HEK293T (cell line): Measurements from ENCODE around the gene PIP5K1B.

Experiments
- CTCF ChIA-PET: fragments of 350-600 bp; formaldehyde crosslinking; extraction: SDS; loops from one replicate; lab custom pipeline; 2021; ENCODE audit warnings: antibody characterized with exemption, inconsistent platforms; lab: Yijun Ruan, JAX
- POLR2A ChIA-PET: fragments of 350-600 bp; formaldehyde crosslinking; extraction: SDS; loops from one replicate; lab custom pipeline; 2020; ENCODE audit warnings: antibody characterized with exemption, inconsistent platforms; lab: Yijun Ruan, JAX
- DNase-seq: peaks from one replicate; pipeline ENCODE4 v3.0.0; 2012; ENCODE audit warnings: mixed read lengths; ENCODE audit errors: extremely low spot score
- ARNT ChIP-seq: fragments of 450-650 bp; IDR thresholded peaks from 2 replicates; pipeline ENCODE4 v1.6.1; 2017; ENCODE audit warnings: mild to moderate bottlenecking
- BHLHE40 ChIP-seq: fragments of 450-650 bp; IDR thresholded peaks from 2 replicates; pipeline ENCODE4 v1.6.1; 2016; ENCODE audit warnings: mild to moderate bottlenecking, moderate library complexity, borderline replicate concordance
- CTBP1 ChIP-seq: fragments of 450-650 bp; IDR thresholded peaks from 2 replicates; pipeline ENCODE4 v1.6.1; 2016; ENCODE audit warnings: borderline replicate concordance
- ELF4 ChIP-seq: fragments of 450-650 bp; IDR thresholded peaks from 2 replicates; pipeline ENCODE4 v1.6.1; 2017; ENCODE audit warnings: antibody characterized with exemption
- FOXA1 ChIP-seq: fragments of 450-650 bp; IDR thresholded peaks from 2 replicates; pipeline ENCODE4 v1.6.1; 2016; ENCODE audit warnings: mild to moderate bottlenecking
- FOXK2 ChIP-seq: fragments of 450-650 bp; IDR thresholded peaks from 2 replicates; pipeline ENCODE4 v1.6.1; 2016; ENCODE audit warnings: mild to moderate bottlenecking
- FOXM1 ChIP-seq: fragments of 450-650 bp; IDR thresholded peaks from 2 replicates; pipeline ENCODE4 v1.6.1; 2017; ENCODE audit warnings: mild to moderate bottlenecking, borderline replicate concordance
- HDGF ChIP-seq: fragments of 450-650 bp; IDR thresholded peaks from 2 replicates; pipeline ENCODE4 v1.6.1; 2017; ENCODE audit warnings: antibody characterized with exemption, borderline replicate concordance
- L3MBTL2 ChIP-seq: fragments of 450-650 bp; conservative IDR thresholded peaks from 2 replicates; pipeline ENCODE4 v1.6.1; 2016; ENCODE audit warnings: mild to moderate bottlenecking
- LEF1 ChIP-seq: fragments of 450-650 bp; IDR thresholded peaks from 2 replicates; pipeline ENCODE4 v1.6.1; 2017; ENCODE audit warnings: mild to moderate bottlenecking, borderline replicate concordance
- NFRKB ChIP-seq: fragments of 450-650 bp; IDR thresholded peaks from 2 replicates; pipeline ENCODE4 v1.6.1; 2016; ENCODE audit warnings: mild to moderate bottlenecking, moderate library complexity
- PKNOX1 ChIP-seq: fragments of 450-650 bp; IDR thresholded peaks from 2 replicates; pipeline ENCODE4 v1.6.1; 2016
- SP1 ChIP-seq: fragments of 450-650 bp; IDR thresholded peaks from 2 replicates; pipeline ENCODE4 v1.6.1; 2017
- SUZ12 ChIP-seq: fragments of 450-650 bp; IDR thresholded peaks from 2 replicates; pipeline ENCODE4 v1.6.1; 2016; ENCODE audit warnings: mild to moderate bottlenecking
- TARDBP ChIP-seq: fragments of 450-650 bp; IDR thresholded peaks from 2 replicates; pipeline ENCODE4 v1.6.1; 2016
- ZNF384 ChIP-seq: fragments of 450-650 bp; IDR thresholded peaks from 2 replicates; pipeline ENCODE4 v1.6.1; 2016

The PIP5K1B gene

DNA sequence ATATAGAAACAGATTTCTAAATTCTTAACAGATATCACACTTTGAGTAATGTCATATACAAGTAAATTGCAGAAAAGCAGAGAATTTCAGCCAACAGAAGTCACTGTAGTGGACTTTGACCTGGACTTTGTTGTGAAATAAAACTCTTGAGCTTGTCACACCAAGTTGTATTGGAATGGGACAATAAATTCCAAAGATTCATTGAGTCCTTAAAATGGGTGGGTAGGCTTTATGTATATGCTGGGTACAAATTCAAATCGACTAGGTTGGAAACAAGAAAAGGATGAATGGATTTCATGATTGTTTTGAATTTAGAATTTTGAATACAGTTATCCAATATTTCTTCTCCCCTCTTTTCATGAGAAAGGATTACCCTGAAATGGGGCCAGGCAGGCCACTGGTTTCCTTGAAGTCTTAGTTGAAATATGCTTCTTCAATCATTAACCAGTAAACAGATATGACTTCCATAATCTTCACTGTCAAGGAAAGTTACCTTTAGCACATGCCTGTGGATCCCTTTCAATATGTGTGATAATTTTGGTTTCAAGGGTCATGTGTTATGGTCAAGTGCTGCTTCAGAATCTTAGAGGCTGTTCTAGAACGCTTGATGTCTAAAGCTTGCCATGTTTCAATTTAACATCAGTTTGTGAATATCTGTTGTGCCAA, 25.7 kb downstream of the PIP5K1B start:
- ChIA-PET CTCF (no interaction called here), POLR2A (no interaction called here)
- DNase-seq = no peak
- TF ChIP-seq SUZ12 (no peak), FOXM1 (no peak)

DNA sequence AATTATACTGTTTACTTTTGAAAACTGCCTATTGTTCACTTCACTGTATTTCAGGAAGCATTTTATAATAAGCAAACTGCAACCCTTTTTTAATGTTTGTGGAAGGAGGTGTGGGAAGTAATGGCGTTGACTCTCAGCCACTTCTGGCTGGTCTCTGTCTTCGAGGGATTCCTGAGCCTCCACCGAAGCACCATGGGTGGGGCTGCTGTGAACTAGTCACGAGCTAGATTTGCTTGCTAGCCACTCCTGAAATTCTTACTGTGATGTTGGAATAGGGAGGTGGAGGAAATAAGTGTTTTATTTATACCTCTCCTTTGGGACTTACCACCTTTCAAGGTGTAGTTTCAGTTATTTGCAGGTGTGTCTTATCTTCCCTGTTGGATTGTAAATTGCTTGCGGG, 26.8 kb downstream of the PIP5K1B start:
- TF ChIP-seq HDGF = no peak
- TF ChIP-seq TARDBP = no peak
- no peak for TF ChIP-seq FOXK2
- no peak for TF ChIP-seq BHLHE40
- POLR2A ChIA-PET = no interaction called here
- CTCF ChIA-PET = no interaction called here
- DNase-seq = no peak

GRCh38 chr9:68732405-68733020, 27.5 kb downstream of the PIP5K1B start:
- CTCF ChIA-PET = no interaction called here
- no peak for DNase-seq

GRCh38 chr9:68733021-68733405, 28.0 kb downstream of the PIP5K1B start:
- no peak for DNase-seq
- TF ChIP-seq BHLHE40 (no peak), ARNT (no peak), L3MBTL2 (no peak), HDGF (no peak), PKNOX1 (no peak)
- CTCF ChIA-PET = no interaction called here
- POLR2A ChIA-PET = no interaction called here

More at GRCh38 chr9:68732405-68733020, 27.5 kb downstream of the PIP5K1B start:
- POLR2A ChIA-PET = no interaction called here
- no peak for TF ChIP-seq L3MBTL2
- TF ChIP-seq ELF4 = no peak
- no peak for TF ChIP-seq ARNT
- TF ChIP-seq HDGF = no peak
- no peak for TF ChIP-seq FOXA1

- TF ChIP-seq FOXK2 (no peak), PKNOX1 (no peak), FOXA1 (no peak)
- CTCF ChIA-PET = no interaction called here
- DNase-seq = no peak
- POLR2A ChIA-PET = no interaction called here
Observed at GRCh38 chr9:68738358-68738757, 33.3 kb downstream of the PIP5K1B start.

DNA sequence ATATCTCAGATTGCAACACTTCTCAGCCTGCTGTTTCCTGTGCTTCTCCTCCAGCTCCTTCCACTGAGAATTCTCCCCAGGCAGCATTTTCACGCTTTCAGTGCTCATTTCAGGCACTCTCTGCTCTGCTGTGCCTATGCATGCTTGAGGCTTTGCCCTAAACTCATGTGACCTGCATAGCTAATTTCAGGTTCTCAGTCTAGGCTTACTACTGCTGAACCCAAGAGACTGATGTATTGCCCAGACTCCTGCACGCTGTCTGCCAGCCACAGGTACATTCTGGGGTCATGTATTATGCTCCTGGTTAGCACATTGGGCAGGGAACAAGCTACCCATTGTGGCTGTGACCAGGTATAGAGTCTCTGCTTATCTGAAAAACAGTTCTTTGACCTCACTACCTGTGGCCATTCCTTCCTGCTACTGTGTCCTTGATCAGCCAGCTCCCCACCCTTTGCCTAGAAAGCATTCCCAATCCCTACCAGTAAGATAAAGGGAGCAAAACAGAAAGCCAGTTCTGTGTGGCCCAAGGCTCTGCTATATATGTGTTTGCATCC, 34.7 kb downstream of the PIP5K1B start:
- CTCF ChIA-PET = no interaction called here
- POLR2A ChIA-PET = no interaction called here
- no peak for TF ChIP-seq LEF1
- TF ChIP-seq HDGF = no peak
- no peak for TF ChIP-seq PKNOX1
- TF ChIP-seq SUZ12 = no peak
- no peak for TF ChIP-seq ARNT
- no peak for TF ChIP-seq SP1
- TF ChIP-seq FOXM1 = no peak
- no peak for TF ChIP-seq ZNF384
- no peak for TF ChIP-seq NFRKB
- no peak for TF ChIP-seq BHLHE40
- no peak for TF ChIP-seq L3MBTL2
- TF ChIP-seq TARDBP = no peak
- no peak for TF ChIP-seq ELF4
- no peak for TF ChIP-seq CTBP1
- TF ChIP-seq FOXA1 = no peak
- no peak for TF ChIP-seq FOXK2
- no peak for DNase-seq

GRCh38 chr9:68740561-68740960, 35.5 kb downstream of the PIP5K1B start:
- DNase-seq = no peak
- CTCF ChIA-PET = no interaction called here
- no peak for TF ChIP-seq BHLHE40
- TF ChIP-seq TARDBP = no peak
- TF ChIP-seq FOXA1 = no peak
- TF ChIP-seq HDGF = no peak
- TF ChIP-seq FOXK2 = no peak
- no peak for TF ChIP-seq LEF1
- TF ChIP-seq ZNF384 = no peak
- TF ChIP-seq FOXM1 = no peak
- no peak for TF ChIP-seq CTBP1
- TF ChIP-seq SUZ12 = no peak
- TF ChIP-seq SP1 = no peak
- TF ChIP-seq NFRKB = no peak
- TF ChIP-seq ARNT = no peak
- TF ChIP-seq PKNOX1 = no peak
- TF ChIP-seq ELF4 = no peak
- no peak for TF ChIP-seq L3MBTL2
- POLR2A ChIA-PET = no interaction called here
